Measurements from ENCODE around the gene NFIC. TPM values are rescaled to one million over a fixed set of nuclear protein-coding genes. Genes with fewer than 3 reads are reported as not detected.

The NFIC gene
- total RNA-seq, 1 experiment from 2014 or later = 8.0 TPM

- Mint-ChIP-seq H3K27ac (0 out of 7 replicates have a peak overlapping the region, but pooled peaks of 1 of the 3 experiments have one; percentile 61), H3K36me3 (ENCODE audit: insufficient read depth in 1 of 3, low read depth in 3 of 3) (peaks cover 10 to 34% (median 19%) of the 10 kb centered on the region in 3 experiments; a peak in 6 of 7 replicates), H3K9me3 (no peaks in the 10 kb centered on the region), H3K4me3 (no peak overlapping the region), H3K27me3 (ENCODE audit: low read depth) (no peaks in the 10 kb centered on the region; the same call in 1 of the 2 replicates), H3K4me1 (peaks cover 14 to 35% of the 10 kb centered on the region in 2 experiments)
- H3K23ac ChIP-seq (ENCODE audit: insufficient read length, low read depth, low read length) = no peak overlapping the region
- H3K79me1 ChIP-seq (ENCODE audit: insufficient read depth, low read depth, low read length, poor library complexity, severe bottlenecking) = no peaks in the 10 kb centered on the region
- H2BK120ac ChIP-seq (ENCODE audit: low read depth, low read length, poor library complexity, severe bottlenecking) = no peak overlapping the region
- H2AK5ac ChIP-seq (ENCODE audit: insufficient read length, low read length) = no peak overlapping the region
- H3K14ac ChIP-seq (ENCODE audit: insufficient read depth, low read length) = no peak overlapping the region
- no peak for DNase-seq
- no CpG with 5 or more reads among the region's 17 CpGs for WGBS (ENCODE audit: extremely low coverage, insufficient read length, low lambda C conversion rate)
- H3K27ac ChIP-seq (ENCODE audit: insufficient read length, low read depth, low read length) = no peak overlapping the region
- H2BK5ac ChIP-seq (ENCODE audit: insufficient read length, low read length) = no peak overlapping the region
- no peak overlapping the region for H4K91ac ChIP-seq (ENCODE audit: insufficient read length, low read depth, low read length)
- H2AFZ ChIP-seq (ENCODE audit: low read length) = no peak overlapping the region
- no peak overlapping the region for H4K8ac ChIP-seq (replicated peaks; ENCODE audit: insufficient read length, low read depth, low read length)
- no peaks in the 10 kb centered on the region for H4K20me1 ChIP-seq (ENCODE audit: control insufficient read depth, insufficient read depth, insufficient read length)
- H3K4me2 ChIP-seq (ENCODE audit: insufficient read depth, insufficient read length, low read length) = no peak overlapping the region
- H3K9ac ChIP-seq (ENCODE audit: extremely low read depth, insufficient read length, low read length) = no peak overlapping the region
- no peak overlapping the region for H2BK12ac ChIP-seq (ENCODE audit: insufficient read length, low read depth, low read length)
- TF ChIP-seq CTCF (conservative IDR thresholded peaks at IDR 0.05) = no peak
- H3T11ph ChIP-seq (ENCODE audit: low read length) = no peak overlapping the region
- peaks cover 2% of the 10 kb centered on the region for H3K23me2 ChIP-seq (ENCODE audit: insufficient read length, low read depth, low read length, poor library complexity, severe bottlenecking)
- H3K79me2 ChIP-seq (ENCODE audit: insufficient read depth, low read length) = peaks cover 3% of the 10 kb centered on the region; the same call in 1 of the 2 replicates
- H3K9me3 ChIP-seq (ENCODE audit: control insufficient read depth, low read depth, low read length) = no peaks in the 10 kb centered on the region
- no peak overlapping the region for H2BK20ac ChIP-seq (ENCODE audit: low read depth, low read length, poor library complexity, severe bottlenecking)
- no peaks in the 10 kb centered on the region for H3K4me1 ChIP-seq (ENCODE audit: insufficient read depth, low read length)
- no peaks in the 10 kb centered on the region for H3K27me3 ChIP-seq (ENCODE audit: insufficient read depth, low read length)
- no peak overlapping the region for H2BK15ac ChIP-seq (ENCODE audit: low read depth, low read length)
- no peak overlapping the region for H4K5ac ChIP-seq (ENCODE audit: insufficient read length, low read depth, low read length)
- H3K56ac ChIP-seq (ENCODE audit: insufficient read length, low read depth, low read length) = no peak overlapping the region
- H3K4ac ChIP-seq (ENCODE audit: low read depth, low read length) = no peak overlapping the region
- no peak overlapping the region for H3K18ac ChIP-seq (ENCODE audit: insufficient read length, low read depth, low read length)
Observed at GRCh38 chr19:3512562-3513228, 146.3 kb downstream of the NFIC start.
